Measurements from ENCODE around the gene RBM25. TPM values are rescaled to one million over a fixed set of nuclear protein-coding genes. Genes with fewer than 3 reads are reported as not detected.

Gene RBM25
- total and polyA plus RNA-seq, 2 experiments from 2014 or later = 17.7 to 52.9 TPM

GRCh38 chr14:73136085-73136386, 77.7 kb downstream of the RBM25 start:
- H3K27me3 ChIP-seq (replicated peaks; ENCODE audit: insufficient read depth) = no peaks in the 10 kb centered on the region
- H3K4me2 ChIP-seq (ENCODE audit: unreplicated experiment) = peak overlapping the region; percentile 99
- peaks cover 20% of the 10 kb centered on the region for H3F3A ChIP-seq (ENCODE audit: insufficient read depth)
- H4K20me1 ChIP-seq (ENCODE audit: insufficient read depth) = no peaks in the 10 kb centered on the region
- peak overlapping the region; percentile 84 for H2AFZ ChIP-seq
- H3K4me1 ChIP-seq (ENCODE audit: insufficient read depth) = peaks cover 8% of the 10 kb centered on the region
- peaks cover 43% of the 10 kb centered on the region for H3K79me2 ChIP-seq (ENCODE audit: insufficient read depth)
- DNase-seq = no peak
- in situ Hi-C loops (cut with MboI) = no loop called here
- TF ChIP-seq EZH2 (IDR thresholded peaks at IDR 0.05; ENCODE audit: insufficient read depth, poor library complexity, severe bottlenecking) = no peak
- TF ChIP-seq EZH2phosphoT487 (IDR thresholded peaks at IDR 0.05; ENCODE audit: insufficient read depth, low read depth) = no peak
- no peaks in the 10 kb centered on the region for H3K9me3 ChIP-seq (ENCODE audit: low read depth)
- H3K4me3 ChIP-seq = peak overlapping the region; percentile 98
- H3K27ac ChIP-seq = peak overlapping the region; percentile 92
- no peaks in the 10 kb centered on the region for H3K9me2 ChIP-seq (ENCODE audit: insufficient read depth)
- 1 to 2% methylated on average over 7 to 16 of the region's 16 CpGs for WGBS, 2 experiments (ENCODE audit: low coverage in 1 of 2, low lambda C conversion rate in 2 of 2, missing lambda C conversion rate in 2 of 2)
- no peaks in the 10 kb centered on the region for H3K36me3 ChIP-seq (ENCODE audit: low read depth)
- H3K9ac ChIP-seq = peak overlapping the region; percentile 96

- H3K9me2 ChIP-seq (ENCODE audit: insufficient read depth) = no peaks in the 10 kb centered on the region
- no peak for TF ChIP-seq EZH2phosphoT487 (IDR thresholded peaks at IDR 0.05; ENCODE audit: insufficient read depth, low read depth)
- TF ChIP-seq EZH2 (IDR thresholded peaks at IDR 0.05; ENCODE audit: insufficient read depth, poor library complexity, severe bottlenecking) = no peak
- H3K4me1 ChIP-seq (ENCODE audit: insufficient read depth) = peaks cover 8% of the 10 kb centered on the region
- no peaks in the 10 kb centered on the region for H4K20me1 ChIP-seq (ENCODE audit: insufficient read depth)
- peak within 1 kb of the TSS; percentile 98 for H3K4me3 ChIP-seq
- in situ Hi-C loops (cut with MboI) = no loop called here
- no peaks in the 10 kb centered on the region for H3K9me3 ChIP-seq (ENCODE audit: low read depth)
- peak within 1 kb of the TSS; percentile 92 for H3K27ac ChIP-seq
- peak within 1 kb of the TSS; percentile 96 for H3K9ac ChIP-seq
- peaks cover 48% of the 10 kb centered on the region for H3K79me2 ChIP-seq (ENCODE audit: insufficient read depth)
- H3K27me3 ChIP-seq (replicated peaks; ENCODE audit: insufficient read depth) = no peaks in the 10 kb centered on the region
- H3K4me2 ChIP-seq (ENCODE audit: unreplicated experiment) = peak within 1 kb of the TSS; percentile 99
- DNase-seq = peak; percentile 96
- 0% methylated on average over 50 to 71 of the region's 71 CpGs for WGBS, 2 experiments (ENCODE audit: low coverage in 1 of 2, low lambda C conversion rate in 2 of 2, missing lambda C conversion rate in 2 of 2)
- H3K36me3 ChIP-seq (ENCODE audit: low read depth) = no peaks in the 10 kb centered on the region
- H3F3A ChIP-seq (ENCODE audit: insufficient read depth) = peaks cover 20% of the 10 kb centered on the region
- H2AFZ ChIP-seq = peak within 1 kb of the TSS; percentile 84
These were observed 78.3 kb downstream of the RBM25 start, which contains the start of gene PSEN1 for GRCh38 chr14:73136387-73137225. TSS of gene PSEN1 (plus strand) at chr14:73136507. CDS start at chr14:73148020, 11,513 bp downstream.

GRCh38 chr14:73140811-73141323, 82.5 kb downstream of the RBM25 start:
- Histone ChIP-seq H3F3A (ENCODE audit: insufficient read depth) (peaks cover 16% of the 10 kb centered on the region), H3K9me3 (ENCODE audit: low read depth) (no peaks in the 10 kb centered on the region), H3K9ac (no peak overlapping the region), H3K4me2 (ENCODE audit: unreplicated experiment) (no peak overlapping the region), H2AFZ (no peak overlapping the region), H3K9me2 (ENCODE audit: insufficient read depth) (no peaks in the 10 kb centered on the region), H4K20me1 (ENCODE audit: insufficient read depth) (no peaks in the 10 kb centered on the region), H3K27ac (no peak overlapping the region), H3K27me3 (replicated peaks; ENCODE audit: insufficient read depth) (no peaks in the 10 kb centered on the region), H3K4me1 (ENCODE audit: insufficient read depth) (peaks cover 8% of the 10 kb centered on the region), H3K36me3 (ENCODE audit: low read depth) (no peaks in the 10 kb centered on the region), H3K4me3 (no peak overlapping the region), H3K79me2 (ENCODE audit: insufficient read depth) (peaks cover 91% of the 10 kb centered on the region)
- in situ Hi-C loops (cut with MboI) = no loop called here
- TF ChIP-seq EZH2 (IDR thresholded peaks at IDR 0.05; ENCODE audit: insufficient read depth, poor library complexity, severe bottlenecking) (no peak), EZH2phosphoT487 (IDR thresholded peaks at IDR 0.05; ENCODE audit: insufficient read depth, low read depth) (no peak)
- no peak for DNase-seq
- WGBS, 2 experiments (ENCODE audit: low coverage in 1 of 2, low lambda C conversion rate in 2 of 2, missing lambda C conversion rate in 2 of 2) = 97 to 100% methylated on average over 1 of the region's 1 CpG

- Histone ChIP-seq H3K4me3 (no peak overlapping the region), H3K9me3 (ENCODE audit: low read depth) (no peaks in the 10 kb centered on the region), H3F3A (ENCODE audit: insufficient read depth) (peaks cover 22% of the 10 kb centered on the region), H3K4me1 (ENCODE audit: insufficient read depth) (peaks cover 18% of the 10 kb centered on the region), H3K9ac (no peak overlapping the region), H4K20me1 (ENCODE audit: insufficient read depth) (no peaks in the 10 kb centered on the region), H3K9me2 (ENCODE audit: insufficient read depth) (no peaks in the 10 kb centered on the region), H3K36me3 (ENCODE audit: low read depth) (no peaks in the 10 kb centered on the region), H3K4me2 (ENCODE audit: unreplicated experiment) (no peak overlapping the region), H3K79me2 (ENCODE audit: insufficient read depth) (peaks cover 97% of the 10 kb centered on the region), H2AFZ (no peak overlapping the region), H3K27ac (no peak overlapping the region), H3K27me3 (replicated peaks; ENCODE audit: insufficient read depth) (no peaks in the 10 kb centered on the region)
- no peak for TF ChIP-seq EZH2 (IDR thresholded peaks at IDR 0.05; ENCODE audit: insufficient read depth, poor library complexity, severe bottlenecking)
- TF ChIP-seq EZH2phosphoT487 (IDR thresholded peaks at IDR 0.05; ENCODE audit: insufficient read depth, low read depth) = no peak
- in situ Hi-C loops (cut with MboI) = no loop called here
- no peak for DNase-seq
- WGBS, 2 experiments (ENCODE audit: low coverage in 1 of 2, low lambda C conversion rate in 2 of 2, missing lambda C conversion rate in 2 of 2) = 62 to 70% methylated on average over 2 of the region's 2 CpGs
These were observed 83.9 kb downstream of the RBM25 start for GRCh38 chr14:73142216-73142615.

All from GM23248 (cell line).